Endothelial cell of umbilical vein (primary cell): ENCODE measurements around the gene OARD1. TPM values are rescaled to one million over a fixed set of nuclear protein-coding genes. Genes with fewer than 3 reads are reported as not detected.

Experiments used
- BruUV-seq: library from RNA; stranded (reverse); fragments of 400-500 nt; replicated peaks from 2 replicates; lab custom pipeline; 2021; lab: Mats Ljungman, UMichigan
- CTCF ChIA-PET: fragments of 300-600, 350-600 bp; sonication (Branson Sonifier 250); formaldehyde crosslinking; loops from one replicate; lab custom pipeline; 2021; ENCODE audit warnings: antibody characterized with exemption, inconsistent platforms; lab: Charles Lee
- POLR2A ChIA-PET: fragments of 300-600, 350-600 bp; sonication (Branson Sonifier 250); formaldehyde crosslinking; loops from one replicate; lab custom pipeline; 2021; ENCODE audit warnings: antibody characterized with exemption, inconsistent platforms; lab: Charles Lee
- DNase-seq: peaks from one replicate; pipeline ENCODE4 v3.0.0-alpha.2; 2011; ENCODE audit warnings: low read depth, low spot score
- FAIRE-seq: peaks from 2 replicates; lab custom pipeline; 2011; peaks lifted over from hg19 to GRCh38; lab: Jason Lieb, UNC
- H2AFZ ChIP-seq: 2 replicates; pipeline ENCODE4 v1.6.0; 2012; ENCODE audit warnings: low read depth, low read length, control low read depth, inconsistent platforms
- H3K27ac ChIP-seq: 2 replicates; pipeline ENCODE4 v1.5.1; 2011; ENCODE audit warnings: low read depth, mild to moderate bottlenecking, control low read depth, low read length, moderate library complexity; ENCODE audit not compliant: insufficient read depth
- H3K27me3 ChIP-seq, 2 experiments: 2 replicates each; pipeline versions ENCODE4 v1.6.0 to v1.6.1; 2011; ENCODE audit warnings: low read length in 2 of 2, mixed read lengths in 1 of 2; ENCODE audit not compliant: control insufficient read depth in 2 of 2, insufficient read depth in 2 of 2
- H3K36me3 ChIP-seq, 2 experiments: 2 replicates in 1 of 2; 3 replicates in 1 of 2; pipeline ENCODE4 v1.5.1; 2011; ENCODE audit warnings: low read length in 2 of 2, mild to moderate bottlenecking in 1 of 2, moderate library complexity in 1 of 2; ENCODE audit not compliant: control insufficient read depth in 2 of 2, insufficient read depth in 2 of 2; ENCODE audit errors: extremely low read depth in 1 of 2
- H3K4me1 ChIP-seq: 3 replicates; pipeline ENCODE4 v1.5.1; 2011; ENCODE audit warnings: mild to moderate bottlenecking, low read length; ENCODE audit not compliant: control insufficient read depth, insufficient read depth; ENCODE audit errors: extremely low read depth
- H3K4me2 ChIP-seq: 2 replicates; pipeline ENCODE4 v1.6.1; 2011; ENCODE audit warnings: low read length, control low read depth, mixed read lengths; ENCODE audit not compliant: insufficient read depth
- H3K4me3 ChIP-seq, 3 experiments: fragments of 200-600 bp in 1 of 3; sonication (generic), shearing (Covaris generic) in 1 of 3; replicated peaks in 1 of 3; 2 replicates each; pipeline ENCODE4 v1.5.1; 2011 to 2016; ENCODE audit warnings: control low read depth in 3 of 3, low read length in 3 of 3, mild to moderate bottlenecking in 2 of 3, inconsistent platforms in 1 of 3, low read depth in 1 of 3, moderate library complexity in 1 of 3; ENCODE audit not compliant: insufficient read depth in 1 of 3
- H3K79me2 ChIP-seq: 2 replicates; pipeline ENCODE4 v1.6.0; 2012; ENCODE audit warnings: low read length, inconsistent platforms; ENCODE audit not compliant: control insufficient read depth, insufficient read depth
- H3K9ac ChIP-seq: replicated peaks from 2 replicates; pipeline ENCODE3; 2011; ENCODE audit warnings: low read length, control low read depth; ENCODE audit not compliant: insufficient read depth; ENCODE audit errors: extremely low read depth
- H3K9me1 ChIP-seq: replicated peaks from 3 replicates; pipeline ENCODE4 v1.6.0; 2011; ENCODE audit warnings: mild to moderate bottlenecking, low read length; ENCODE audit not compliant: control insufficient read depth, insufficient read depth; ENCODE audit errors: extremely low read depth
- H3K9me3 ChIP-seq: replicated peaks from 2 replicates; pipeline ENCODE4 v1.5.1; 2012; ENCODE audit warnings: low read length, inconsistent platforms; ENCODE audit not compliant: control insufficient read depth, insufficient read depth
- H4K20me1 ChIP-seq: replicated peaks from 2 replicates; pipeline ENCODE3; 2011; ENCODE audit warnings: mild to moderate bottlenecking, low read length; ENCODE audit not compliant: control insufficient read depth, insufficient read depth; ENCODE audit errors: extremely low read depth
- CTCF ChIP-seq, 2 donors: IDR thresholded peaks; 1 replicate in 1 of 2; 2 replicates in 1 of 2; pipeline ENCODE4 v1.5.1; 2011; ENCODE audit warnings: low read length in 2 of 2, mild to moderate bottlenecking in 2 of 2, moderate library complexity in 2 of 2, control low read depth in 1 of 2, inconsistent platforms in 1 of 2, low read depth in 1 of 2; ENCODE audit not compliant: insufficient read depth in 1 of 2; ENCODE audit errors: extremely low read depth in 1 of 2
- JUN ChIP-seq: IDR thresholded peaks from 2 replicates; pipeline ENCODE4 v1.6.1; 2011; ENCODE audit warnings: borderline replicate concordance, low read depth; ENCODE audit not compliant: insufficient read length, insufficient read depth
- MYC ChIP-seq: IDR thresholded peaks from one replicate; pipeline ENCODE4 v1.6.1; 2011; ENCODE audit warnings: mild to moderate bottlenecking, low read depth, low read length
- dilution Hi-C: fragments of 300-500 bp; cut with MboI; formaldehyde crosslinking; loops from one replicate; pipeline ENCODE4 v1.15.0; 2019; ENCODE audit warnings: low sequenced_read_pairs; ENCODE audit not compliant: extremely low pct_ligation_motif_present
- intact Hi-C: fragments of 100-400 bp; cut with micrococcal nuclease; formaldehyde crosslinking; loops from one replicate; pipeline ENCODE4 v1.10.0; 2022
- polyA plus RNA-seq, 4 experiments: library from polyadenylated mRNA; depleted of rRNA in 3 of 4; stranded (reverse) in 3 of 4; unstranded in 1 of 4; fragments of >200 nt; gene quantifications; 2 replicates each; pipeline versions ENCODE4 v1.2.1 to v1.2.3, GENCODE V29; 2011 to 2012; ENCODE audit warnings: missing spikeins in 1 of 4
- total RNA-seq: library from RNA; stranded (reverse); gene quantifications from 2 replicates; pipeline ENCODE4 v1.2.3, GENCODE V29; 2021

Gene OARD1
- total and polyA plus RNA-seq, 2 donors (not counting 3 experiments of a cell fraction or from before 2014, with no cell fraction given), result 5.2 to 13.0 TPM

GRCh38 chr6:41092421-41093140 is 20.4 kb upstream of the OARD1 start:
- dilution Hi-C loops, result no loop called here
- H3K79me2 ChIP-seq, result peaks cover 2% of the 10 kb centered on the region
- H3K36me3 ChIP-seq, result peaks cover 26 to 59% of the 10 kb centered on the region in 2 experiments
- H3K9me1 ChIP-seq, result no peaks in the 10 kb centered on the region
- no peak overlapping the region for H3K27ac ChIP-seq
- no peak overlapping the region for H3K4me3 ChIP-seq
- no peaks in the 10 kb centered on the region for H4K20me1 ChIP-seq
- H3K9ac ChIP-seq, result no peak overlapping the region
- H3K27me3 ChIP-seq, result no peaks in the 10 kb centered on the region
- FAIRE-seq (peak; percentile 57), DNase-seq (peak; percentile 36)
- POLR2A ChIA-PET, result no interaction called here
- no peak overlapping the region for H2AFZ ChIP-seq
- intact Hi-C loops, result loop anchor here (1.0 to 2.0 kb wide), 2 partner anchors 90 to 226 kb away; no protein-coding TSS in a partner anchor
- H3K4me1 ChIP-seq, result peaks cover 16% of the 10 kb centered on the region
- CTCF ChIA-PET, result interaction anchor here (0.9 to 6.1 kb wide), 8 partner anchors 10 to 214 kb away, joined by 3 to 89 read pairs (median 4); no protein-coding TSS in a partner anchor
- H3K4me2 ChIP-seq, result no peak overlapping the region
- TF ChIP-seq JUN (no peak), MYC (no peak), CTCF (IDR thresholded peaks at IDR 0.05; ENCODE audit: extremely low read depth in 1 of 2, insufficient read depth in 1 of 2, low read depth in 1 of 2, low read length in 2 of 2) (peak; percentile 9 to 39)
- BruUV-seq, result no TSS peak
- H3K9me3 ChIP-seq, result no peaks in the 10 kb centered on the region
